ENCODE results near the gene PTGES2. TPM values are rescaled to one million over a fixed set of nuclear protein-coding genes. Genes with fewer than 3 reads are reported as not detected.
"Not testable (repeated sequence)": the region's sequence is repeated elsewhere in the genome, so short reads cannot be mapped to it uniquely, and the experiment has no call there.

PTGES2 gene
- total and polyA plus RNA-seq, 4 donors, result 22.8 to 41.1 (median 31.5) TPM

- Histone ChIP-seq H3K27ac (ENCODE audit: low read depth in 1 of 2, low read length in 2 of 2) (no peak overlapping the region), H3K27me3 (ENCODE audit: control insufficient read depth in 4 of 4, insufficient read depth in 4 of 4, low read length in 3 of 4) (no peaks in the 10 kb centered on the region), H3K36me3 (ENCODE audit: control insufficient read depth in 4 of 4, insufficient read depth in 3 of 4, low read depth in 1 of 4, low read length in 3 of 4) (peaks cover 0 to 4% (median 0%) of the 10 kb centered on the region in 4 donors), H3K4me1 (ENCODE audit: control insufficient read depth in 4 of 4, insufficient read depth in 4 of 4, low read length in 3 of 4) (peaks cover 11 to 39% (median 24%) of the 10 kb centered on the region in 4 donors), H3K4me3 (ENCODE audit: low read depth in 1 of 3, low read length in 3 of 3) (no peak overlapping the region), H3K9me3 (ENCODE audit: control insufficient read depth in 4 of 4, low read length in 3 of 4) (no peaks in the 10 kb centered on the region), H3K9ac (ENCODE audit: low read depth in 1 of 2, low read length in 2 of 2) (no peak overlapping the region)
- TF ChIP-seq ZBTB33 (IDR thresholded peaks at IDR 0.05) (no peak), HNF4G (IDR thresholded peaks at IDR 0.05) (no peak), NR2F2 (IDR thresholded peaks at IDR 0.05) (no peak), RXRA (IDR thresholded peaks at IDR 0.05) (no peak), EGR1 (IDR thresholded peaks at IDR 0.05; ENCODE audit: low read depth in 2 of 2) (no peak), RAD21 (IDR thresholded peaks at IDR 0.05) (no peak), MAX (IDR thresholded peaks at IDR 0.05) (no peak), CTCF (IDR thresholded peaks at IDR 0.05; ENCODE audit: low read depth, low read length, missing input control) (no peak), GABPA (IDR thresholded peaks at IDR 0.05 in 1 of 2, conservative IDR thresholded peaks at IDR 0.05 in 1 of 2) (no peak), HNF4A (conservative IDR thresholded peaks at IDR 0.05) (no peak), SP1 (IDR thresholded peaks at IDR 0.05) (no peak), REST (IDR thresholded peaks at IDR 0.05) (no peak), JUND (IDR thresholded peaks at IDR 0.05) (no peak), FOXA2 (IDR thresholded peaks at IDR 0.05) (no peak)
- 87% methylated on average over 12 of the region's 12 CpGs for WGBS
- DNase-seq (ENCODE audit: low spot score), result no peak
Observed at GRCh38 chr9:128113526-128114325, 13.8 kb downstream of the PTGES2 start.

- 81% methylated on average over 12 of the region's 12 CpGs for WGBS
- Histone ChIP-seq H3K4me1 (ENCODE audit: control insufficient read depth in 4 of 4, insufficient read depth in 4 of 4, low read length in 3 of 4) (peaks cover 11 to 46% (median 28%) of the 10 kb centered on the region in 4 donors), H3K36me3 (ENCODE audit: control insufficient read depth in 4 of 4, insufficient read depth in 3 of 4, low read depth in 1 of 4, low read length in 3 of 4) (peaks cover 6 to 18% (median 17%) of the 10 kb centered on the region in 4 donors)
- not testable (repeated sequence) for H3K9ac ChIP-seq (ENCODE audit: low read depth in 1 of 2, low read length in 2 of 2); H3K27ac ChIP-seq (ENCODE audit: low read depth in 1 of 2, low read length in 2 of 2); DNase-seq (ENCODE audit: low spot score); H3K4me3 ChIP-seq (ENCODE audit: low read depth in 1 of 3, low read length in 3 of 3); H3K9me3 ChIP-seq (ENCODE audit: control insufficient read depth in 4 of 4, low read length in 3 of 4); H3K27me3 ChIP-seq (ENCODE audit: control insufficient read depth in 4 of 4, insufficient read depth in 4 of 4, low read length in 3 of 4)
Observed at GRCh38 chr9:128111726-128112125, 15.8 kb downstream of the PTGES2 start.
